C4-2B (cell line): Measurements from ENCODE around the gene TPBGL.

ENCODE experiments used
- H3K27ac ChIP-seq: fragments of 450-650 bp; 2 replicates; pipeline ENCODE4 v1.5.1; 2017
- ZFX ChIP-seq: fragments of 450-650 bp; IDR thresholded peaks from 2 replicates; pipeline ENCODE4 v1.6.1; 2017
- TF ChIP-seq, protein P1 (sequence below): fragments of 450-650 bp; conservative IDR thresholded peaks from 2 replicates; pipeline ENCODE4 v1.5.1; 2017; ENCODE audit warnings: mild to moderate bottlenecking

Gene TPBGL

DNA sequence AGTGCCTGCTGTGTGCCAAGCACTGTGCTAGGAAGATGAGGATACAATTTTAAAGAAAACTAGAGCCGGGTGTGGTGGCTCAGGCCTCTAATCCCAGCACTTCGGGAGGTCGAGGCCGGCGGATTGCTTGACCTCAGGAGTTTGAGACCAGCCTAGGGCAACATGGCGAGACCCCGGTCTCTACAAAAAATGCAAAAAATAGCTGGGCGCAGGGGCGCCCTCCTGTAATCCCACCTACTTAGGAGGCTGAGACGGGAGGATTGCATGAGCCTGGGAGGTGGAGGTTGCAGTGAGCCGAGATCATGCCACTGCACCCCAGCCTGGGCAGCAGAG, 8.3 kb downstream of the TPBGL start:
- TF ChIP-seq, protein P1, sequence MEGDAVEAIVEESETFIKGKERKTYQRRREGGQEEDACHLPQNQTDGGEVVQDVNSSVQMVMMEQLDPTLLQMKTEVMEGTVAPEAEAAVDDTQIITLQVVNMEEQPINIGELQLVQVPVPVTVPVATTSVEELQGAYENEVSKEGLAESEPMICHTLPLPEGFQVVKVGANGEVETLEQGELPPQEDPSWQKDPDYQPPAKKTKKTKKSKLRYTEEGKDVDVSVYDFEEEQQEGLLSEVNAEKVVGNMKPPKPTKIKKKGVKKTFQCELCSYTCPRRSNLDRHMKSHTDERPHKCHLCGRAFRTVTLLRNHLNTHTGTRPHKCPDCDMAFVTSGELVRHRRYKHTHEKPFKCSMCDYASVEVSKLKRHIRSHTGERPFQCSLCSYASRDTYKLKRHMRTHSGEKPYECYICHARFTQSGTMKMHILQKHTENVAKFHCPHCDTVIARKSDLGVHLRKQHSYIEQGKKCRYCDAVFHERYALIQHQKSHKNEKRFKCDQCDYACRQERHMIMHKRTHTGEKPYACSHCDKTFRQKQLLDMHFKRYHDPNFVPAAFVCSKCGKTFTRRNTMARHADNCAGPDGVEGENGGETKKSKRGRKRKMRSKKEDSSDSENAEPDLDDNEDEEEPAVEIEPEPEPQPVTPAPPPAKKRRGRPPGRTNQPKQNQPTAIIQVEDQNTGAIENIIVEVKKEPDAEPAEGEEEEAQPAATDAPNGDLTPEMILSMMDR, result no peak; the same call in none of the 2 replicates
- TF ChIP-seq ZFX, result no peak
- no peak overlapping the region for H3K27ac ChIP-seq

GRCh38 chr11:75249704-75250103, 9.1 kb downstream of the TPBGL start:
- no peak overlapping the region for H3K27ac ChIP-seq
- TF ChIP-seq, protein P1, result no peak
- TF ChIP-seq ZFX, result no peak

DNA sequence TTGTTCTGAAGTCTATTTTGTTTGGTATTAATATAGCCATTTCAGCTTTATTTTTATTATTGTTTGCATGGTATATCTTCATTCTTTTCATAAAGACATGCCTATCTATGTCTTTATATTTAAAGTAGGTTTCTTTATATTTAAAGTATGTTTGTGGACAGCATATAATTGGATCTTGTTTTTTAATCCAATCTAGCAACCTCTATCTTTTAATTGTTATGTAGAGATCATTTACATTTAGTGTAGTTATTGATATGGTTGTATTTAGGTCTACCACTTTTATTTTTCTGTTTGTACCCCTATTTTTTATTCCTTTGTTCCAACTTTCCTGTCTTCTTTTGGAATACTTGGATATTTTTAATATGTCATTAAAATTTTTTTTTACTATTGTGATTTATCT, 13.8 kb downstream of the TPBGL start:
- no peak overlapping the region for H3K27ac ChIP-seq
- TF ChIP-seq ZFX, result no peak
- TF ChIP-seq, protein P1, result no peak

GRCh38 chr11:75260396-75261170, 20.0 kb downstream of the TPBGL start:
- TF ChIP-seq, protein P1, result no peak
- no peak for TF ChIP-seq ZFX
- no peak overlapping the region for H3K27ac ChIP-seq

DNA sequence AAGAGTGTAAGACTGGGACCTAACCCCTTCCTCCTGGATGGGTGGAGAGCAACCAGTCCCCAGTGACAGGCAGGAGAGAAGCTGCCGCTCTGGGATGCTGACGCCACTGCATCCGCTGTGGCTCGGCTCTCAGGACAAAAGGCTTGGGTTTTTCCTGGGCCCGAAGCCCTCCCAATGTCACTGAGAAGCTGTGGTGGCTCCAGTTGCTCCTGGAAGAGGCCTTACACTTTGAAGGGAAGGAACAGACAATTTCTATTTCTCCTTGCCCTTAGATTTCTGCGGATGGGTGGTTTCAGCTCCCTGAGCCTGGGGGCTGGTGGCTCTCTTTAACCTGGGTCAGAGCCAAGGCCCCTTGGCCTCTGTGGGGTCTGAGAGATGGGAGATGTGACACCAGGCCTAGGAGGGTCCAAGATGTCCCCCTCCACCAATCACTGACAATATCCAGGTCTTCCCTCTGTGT, 21.4 kb downstream of the TPBGL start:
- TF ChIP-seq ZFX, result no peak
- TF ChIP-seq, protein P1, result no peak
- H3K27ac ChIP-seq, result no peak overlapping the region

GRCh38 chr11:75262436-75262835, 21.9 kb downstream of the TPBGL start:
- no peak overlapping the region for H3K27ac ChIP-seq
- TF ChIP-seq, protein P1, result no peak
- TF ChIP-seq ZFX, result no peak

DNA sequence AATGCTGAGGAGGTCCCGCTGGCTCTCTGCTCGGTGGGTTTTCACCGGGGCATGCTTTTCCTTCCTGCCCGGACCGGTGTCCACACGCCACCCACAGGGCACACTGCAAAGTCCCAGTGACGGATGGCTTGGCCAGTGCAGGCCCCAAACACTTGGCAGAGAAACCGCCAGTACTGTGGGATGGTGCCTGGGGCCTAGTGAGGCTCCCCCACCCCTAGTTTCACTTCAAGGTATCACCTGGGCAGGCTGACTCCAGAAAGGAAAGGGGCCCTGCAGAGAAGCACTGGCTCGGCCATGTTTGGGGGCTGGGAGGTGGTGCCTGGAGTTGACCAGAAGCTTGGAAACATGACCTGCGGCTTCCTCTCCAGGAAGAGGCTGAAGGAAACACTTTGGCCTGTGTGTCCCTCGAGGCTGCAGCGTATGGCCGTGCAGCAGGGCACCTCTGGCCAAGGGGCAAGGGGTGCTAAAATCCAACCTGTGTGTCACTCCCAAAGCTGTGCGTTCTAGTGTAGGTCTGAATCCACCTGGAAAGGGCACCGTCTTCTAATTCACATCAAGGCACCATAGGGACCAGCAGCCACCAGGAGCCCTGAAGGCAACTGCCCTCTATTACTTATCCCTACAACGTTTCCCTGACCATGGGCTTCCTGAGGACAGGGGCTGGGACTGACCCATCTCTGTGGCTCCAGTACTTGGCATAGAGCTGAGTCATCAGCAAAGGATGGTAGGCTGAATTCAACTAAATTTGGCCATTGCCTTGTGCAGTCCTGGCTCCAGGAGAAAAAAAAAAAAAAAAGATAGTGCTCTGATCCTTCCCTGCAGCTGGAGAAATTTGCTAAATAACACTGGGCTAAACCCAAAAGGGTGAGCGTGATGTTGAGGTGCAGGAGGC, 22.6 kb downstream of the TPBGL start:
- no peak overlapping the region for H3K27ac ChIP-seq
- TF ChIP-seq ZFX, result no peak
- TF ChIP-seq, protein P1, result no peak
